Measurements from ENCODE around the gene MVK.

The MVK gene

GRCh38 chr12:109626378-109627115, 53.0 kb downstream of the MVK start:
- no peak overlapping the region for H3K9ac ChIP-seq (ENCODE audit: low read length)
- H3K4me1 ChIP-seq (ENCODE audit: control insufficient read depth, insufficient read depth, low read length): peaks cover 9% of the 10 kb centered on the region
- H3K36me3 ChIP-seq (ENCODE audit: control insufficient read depth, insufficient read depth, low read length, severe bottlenecking): no peaks in the 10 kb centered on the region
- H3K4me3 ChIP-seq (ENCODE audit: low read length): no peak overlapping the region
- H3K27me3 ChIP-seq (replicated peaks; ENCODE audit: control insufficient read depth, insufficient read depth, low read length): peaks cover 50% of the 10 kb centered on the region
- H3K9me3 ChIP-seq (ENCODE audit: control insufficient read depth, low read length): no peaks in the 10 kb centered on the region
- no peak for DNase-seq (ENCODE audit: low read depth)

- peaks cover 5% of the 10 kb centered on the region for H3K4me1 ChIP-seq (ENCODE audit: control insufficient read depth, insufficient read depth, low read length)
- peaks cover 61% of the 10 kb centered on the region for H3K27me3 ChIP-seq (replicated peaks; ENCODE audit: control insufficient read depth, insufficient read depth, low read length)
- no peak overlapping the region for H3K4me3 ChIP-seq (ENCODE audit: low read length)
- no peak for DNase-seq (ENCODE audit: low read depth)
- H3K9me3 ChIP-seq (ENCODE audit: control insufficient read depth, low read length): no peaks in the 10 kb centered on the region
- H3K9ac ChIP-seq (ENCODE audit: low read length): no peak overlapping the region
- H3K36me3 ChIP-seq (ENCODE audit: control insufficient read depth, insufficient read depth, low read length, severe bottlenecking): no peaks in the 10 kb centered on the region
Observed at GRCh38 chr12:109627633-109628032, 54.0 kb downstream of the MVK start.

DNA sequence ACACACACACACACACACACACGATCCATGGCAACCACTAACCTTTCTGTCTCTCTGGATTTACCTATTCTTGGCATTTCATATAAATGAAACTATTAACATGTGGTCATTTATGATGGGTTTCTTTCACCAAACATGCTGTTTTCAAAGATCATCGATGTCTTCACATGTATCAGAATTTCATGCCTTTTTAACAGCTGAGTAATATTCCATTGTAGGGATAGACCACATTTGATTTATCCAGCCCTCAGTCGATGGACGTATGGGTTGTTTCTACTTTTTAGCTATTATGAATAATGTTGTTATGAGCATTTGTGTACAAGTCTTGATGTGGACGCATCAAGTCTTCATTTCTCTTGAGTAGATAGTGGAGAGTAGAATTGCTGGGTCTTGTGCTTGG, 56.5 kb downstream of the MVK start:
- H3K4me3 ChIP-seq (ENCODE audit: low read length): no peak overlapping the region
- H3K9me3 ChIP-seq (ENCODE audit: control insufficient read depth, low read length): no peaks in the 10 kb centered on the region
- DNase-seq (ENCODE audit: low read depth): no peak
- H3K36me3 ChIP-seq (ENCODE audit: control insufficient read depth, insufficient read depth, low read length, severe bottlenecking): no peaks in the 10 kb centered on the region
- peaks cover 72% of the 10 kb centered on the region for H3K27me3 ChIP-seq (replicated peaks; ENCODE audit: control insufficient read depth, insufficient read depth, low read length)
- H3K4me1 ChIP-seq (ENCODE audit: control insufficient read depth, insufficient read depth, low read length): peaks cover 4% of the 10 kb centered on the region
- H3K9ac ChIP-seq (ENCODE audit: low read length): no peak overlapping the region

- H3K4me3 ChIP-seq (ENCODE audit: low read length): no peak overlapping the region
- no peaks in the 10 kb centered on the region for H3K9me3 ChIP-seq (ENCODE audit: control insufficient read depth, low read length)
- no peaks in the 10 kb centered on the region for H3K4me1 ChIP-seq (ENCODE audit: control insufficient read depth, insufficient read depth, low read length)
- H3K9ac ChIP-seq (ENCODE audit: low read length): no peak overlapping the region
- DNase-seq (ENCODE audit: low read depth): no peak
- H3K36me3 ChIP-seq (ENCODE audit: control insufficient read depth, insufficient read depth, low read length, severe bottlenecking): no peaks in the 10 kb centered on the region
- H3K27me3 ChIP-seq (replicated peaks; ENCODE audit: control insufficient read depth, insufficient read depth, low read length): peaks cover 69% of the 10 kb centered on the region
Observed at GRCh38 chr12:109630815-109631214, 57.2 kb downstream of the MVK start.

DNA sequence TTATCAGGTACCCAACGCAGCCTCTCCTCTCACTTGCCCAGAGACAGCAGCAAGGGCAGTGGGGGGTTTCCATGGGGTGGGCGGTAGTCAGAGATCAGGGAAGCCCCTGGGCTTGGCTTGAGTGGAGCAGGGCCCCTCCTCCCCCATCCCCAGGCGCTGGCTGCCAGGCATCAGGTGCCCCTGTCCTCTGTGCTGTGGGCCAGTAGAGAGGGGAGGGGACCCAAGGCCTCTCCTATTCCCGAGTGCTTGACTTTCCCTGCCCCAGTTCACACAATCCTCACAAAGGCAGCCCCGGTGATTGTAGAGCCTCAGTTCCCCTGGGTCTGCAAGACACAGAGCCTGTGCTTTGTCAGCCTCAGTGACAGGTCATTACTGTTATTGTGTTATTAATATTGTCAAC, 57.7 kb downstream of the MVK start:
- H3K36me3 ChIP-seq (ENCODE audit: control insufficient read depth, insufficient read depth, low read length, severe bottlenecking): no peaks in the 10 kb centered on the region
- DNase-seq (ENCODE audit: low read depth): no peak
- no peaks in the 10 kb centered on the region for H3K9me3 ChIP-seq (ENCODE audit: control insufficient read depth, low read length)
- H3K27me3 ChIP-seq (replicated peaks; ENCODE audit: control insufficient read depth, insufficient read depth, low read length): peaks cover 64% of the 10 kb centered on the region
- no peak overlapping the region for H3K4me3 ChIP-seq (ENCODE audit: low read length)
- no peaks in the 10 kb centered on the region for H3K4me1 ChIP-seq (ENCODE audit: control insufficient read depth, insufficient read depth, low read length)
- H3K9ac ChIP-seq (ENCODE audit: low read length): no peak overlapping the region

GRCh38 chr12:109631751-109632150, 58.2 kb downstream of the MVK start:
- Histone ChIP-seq H3K4me1 (ENCODE audit: control insufficient read depth, insufficient read depth, low read length) (no peaks in the 10 kb centered on the region), H3K27me3 (replicated peaks; ENCODE audit: control insufficient read depth, insufficient read depth, low read length) (peaks cover 59% of the 10 kb centered on the region), H3K36me3 (ENCODE audit: control insufficient read depth, insufficient read depth, low read length, severe bottlenecking) (no peaks in the 10 kb centered on the region), H3K4me3 (ENCODE audit: low read length) (no peak overlapping the region), H3K9ac (ENCODE audit: low read length) (no peak overlapping the region), H3K9me3 (ENCODE audit: control insufficient read depth, low read length) (no peaks in the 10 kb centered on the region)
- DNase-seq (ENCODE audit: low read depth): no peak

DNA sequence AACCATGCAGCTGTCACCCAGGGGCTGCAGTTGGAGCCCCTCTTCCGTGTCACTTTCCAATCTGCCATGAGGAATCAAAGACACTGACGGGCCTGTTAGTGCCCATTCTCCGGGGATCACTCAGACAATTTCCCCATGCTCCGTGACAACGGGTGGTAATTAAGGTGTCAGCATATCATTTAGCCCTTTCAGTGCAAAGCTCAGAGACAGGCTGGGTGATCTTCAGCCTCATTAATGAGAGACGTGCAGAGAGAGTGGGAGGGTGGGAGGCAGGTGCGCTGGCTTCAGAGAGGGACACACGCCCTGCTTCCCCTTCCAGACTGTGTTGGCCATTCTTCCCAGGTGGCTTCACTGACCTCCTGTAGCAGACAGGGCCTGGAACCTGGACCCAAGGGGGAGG, 58.7 kb downstream of the MVK start:
- H3K4me1 ChIP-seq (ENCODE audit: control insufficient read depth, insufficient read depth, low read length): no peaks in the 10 kb centered on the region
- DNase-seq (ENCODE audit: low read depth): no peak
- H3K36me3 ChIP-seq (ENCODE audit: control insufficient read depth, insufficient read depth, low read length, severe bottlenecking): no peaks in the 10 kb centered on the region
- no peak overlapping the region for H3K9ac ChIP-seq (ENCODE audit: low read length)
- H3K9me3 ChIP-seq (ENCODE audit: control insufficient read depth, low read length): no peaks in the 10 kb centered on the region
- H3K4me3 ChIP-seq (ENCODE audit: low read length): no peak overlapping the region
- peaks cover 60% of the 10 kb centered on the region for H3K27me3 ChIP-seq (replicated peaks; ENCODE audit: control insufficient read depth, insufficient read depth, low read length)

DNA sequence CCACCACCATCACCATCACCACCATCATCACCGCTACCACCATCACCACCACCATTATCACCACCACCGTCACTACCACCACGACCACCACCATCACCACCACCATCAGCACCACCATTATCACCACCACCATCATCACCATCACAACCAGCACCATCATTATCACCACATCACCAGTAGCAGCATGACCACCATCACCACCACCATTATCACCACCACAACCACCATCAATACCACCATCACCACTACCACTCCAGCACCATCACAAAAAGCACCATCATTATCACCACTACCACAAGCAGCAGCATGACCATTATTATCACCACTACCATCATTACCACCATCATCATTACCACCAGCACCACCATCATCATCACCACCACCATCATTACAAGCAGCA, 62.1 kb downstream of the MVK start:
- H3K4me1 ChIP-seq (ENCODE audit: control insufficient read depth, insufficient read depth, low read length): no peaks in the 10 kb centered on the region
- H3K9ac ChIP-seq (ENCODE audit: low read length): no peak overlapping the region
- no peaks in the 10 kb centered on the region for H3K36me3 ChIP-seq (ENCODE audit: control insufficient read depth, insufficient read depth, low read length, severe bottlenecking)
- DNase-seq (ENCODE audit: low read depth): no peak
- no peaks in the 10 kb centered on the region for H3K9me3 ChIP-seq (ENCODE audit: control insufficient read depth, low read length)
- peaks cover 49% of the 10 kb centered on the region for H3K27me3 ChIP-seq (replicated peaks; ENCODE audit: control insufficient read depth, insufficient read depth, low read length)
- no peak overlapping the region for H3K4me3 ChIP-seq (ENCODE audit: low read length)

GRCh38 chr12:109637348-109637747, 63.8 kb downstream of the MVK start:
- Histone ChIP-seq H3K27me3 (replicated peaks; ENCODE audit: control insufficient read depth, insufficient read depth, low read length) (peaks cover 38% of the 10 kb centered on the region), H3K9ac (ENCODE audit: low read length) (no peak overlapping the region), H3K36me3 (ENCODE audit: control insufficient read depth, insufficient read depth, low read length, severe bottlenecking) (no peaks in the 10 kb centered on the region), H3K4me1 (ENCODE audit: control insufficient read depth, insufficient read depth, low read length) (no peaks in the 10 kb centered on the region), H3K9me3 (ENCODE audit: control insufficient read depth, low read length) (no peaks in the 10 kb centered on the region), H3K4me3 (ENCODE audit: low read length) (no peak overlapping the region)
- no peak for DNase-seq (ENCODE audit: low read depth)

GRCh38 chr12:109637996-109638395, 64.4 kb downstream of the MVK start:
- no peak for DNase-seq (ENCODE audit: low read depth)
- no peaks in the 10 kb centered on the region for H3K4me1 ChIP-seq (ENCODE audit: control insufficient read depth, insufficient read depth, low read length)
- H3K4me3 ChIP-seq (ENCODE audit: low read length): no peak overlapping the region
- no peak overlapping the region for H3K9ac ChIP-seq (ENCODE audit: low read length)
- H3K36me3 ChIP-seq (ENCODE audit: control insufficient read depth, insufficient read depth, low read length, severe bottlenecking): no peaks in the 10 kb centered on the region
- peaks cover 31% of the 10 kb centered on the region for H3K27me3 ChIP-seq (replicated peaks; ENCODE audit: control insufficient read depth, insufficient read depth, low read length)
- H3K9me3 ChIP-seq (ENCODE audit: control insufficient read depth, low read length): no peaks in the 10 kb centered on the region

GRCh38 chr12:109638735-109639134, 65.1 kb downstream of the MVK start:
- H3K36me3 ChIP-seq (ENCODE audit: control insufficient read depth, insufficient read depth, low read length, severe bottlenecking): no peaks in the 10 kb centered on the region
- H3K9ac ChIP-seq (ENCODE audit: low read length): no peak overlapping the region
- no peak for DNase-seq (ENCODE audit: low read depth)
- H3K27me3 ChIP-seq (replicated peaks; ENCODE audit: control insufficient read depth, insufficient read depth, low read length): peaks cover 31% of the 10 kb centered on the region
- no peak overlapping the region for H3K4me3 ChIP-seq (ENCODE audit: low read length)
- no peaks in the 10 kb centered on the region for H3K4me1 ChIP-seq (ENCODE audit: control insufficient read depth, insufficient read depth, low read length)
- H3K9me3 ChIP-seq (ENCODE audit: control insufficient read depth, low read length): no peaks in the 10 kb centered on the region
